ENCODE measurements around the gene CCNYL1.

Gene CCNYL1

DNA sequence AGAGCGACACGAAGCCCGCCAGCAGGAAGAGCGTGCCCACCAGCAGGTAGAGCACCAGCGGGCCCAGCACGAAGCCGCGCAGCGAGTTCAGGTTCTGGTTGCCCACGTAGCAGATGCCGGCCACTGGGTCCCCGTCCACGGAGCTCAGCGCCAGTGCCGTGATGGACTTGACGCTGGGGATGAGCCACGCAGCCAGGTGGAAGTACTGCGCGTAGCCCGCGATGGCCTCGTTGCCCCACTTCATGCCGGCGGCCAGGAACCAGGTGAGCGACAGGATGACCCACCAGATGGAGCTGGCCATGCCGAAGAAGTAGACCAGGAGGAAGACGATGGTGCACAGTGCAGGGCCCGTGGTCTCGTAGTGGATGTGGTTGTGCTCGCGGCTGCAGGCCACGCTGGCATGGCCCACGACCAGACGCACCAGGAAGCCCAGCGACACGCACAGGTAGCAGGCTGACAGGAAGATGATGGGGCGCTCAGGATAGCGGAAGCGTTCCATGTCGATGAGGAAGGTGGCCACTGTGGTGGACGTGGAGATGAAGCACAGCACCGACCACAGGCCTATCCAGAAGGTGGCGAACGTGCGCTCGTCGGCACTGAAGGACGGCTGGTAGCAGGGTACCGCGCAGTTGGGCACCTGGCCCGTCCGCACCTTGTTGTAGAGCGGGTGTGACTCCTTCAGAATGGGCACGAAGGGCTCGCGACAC, 56.2 kb downstream of the CCNYL1 start:
- peak; percentile 22 for DNase-seq

DNA sequence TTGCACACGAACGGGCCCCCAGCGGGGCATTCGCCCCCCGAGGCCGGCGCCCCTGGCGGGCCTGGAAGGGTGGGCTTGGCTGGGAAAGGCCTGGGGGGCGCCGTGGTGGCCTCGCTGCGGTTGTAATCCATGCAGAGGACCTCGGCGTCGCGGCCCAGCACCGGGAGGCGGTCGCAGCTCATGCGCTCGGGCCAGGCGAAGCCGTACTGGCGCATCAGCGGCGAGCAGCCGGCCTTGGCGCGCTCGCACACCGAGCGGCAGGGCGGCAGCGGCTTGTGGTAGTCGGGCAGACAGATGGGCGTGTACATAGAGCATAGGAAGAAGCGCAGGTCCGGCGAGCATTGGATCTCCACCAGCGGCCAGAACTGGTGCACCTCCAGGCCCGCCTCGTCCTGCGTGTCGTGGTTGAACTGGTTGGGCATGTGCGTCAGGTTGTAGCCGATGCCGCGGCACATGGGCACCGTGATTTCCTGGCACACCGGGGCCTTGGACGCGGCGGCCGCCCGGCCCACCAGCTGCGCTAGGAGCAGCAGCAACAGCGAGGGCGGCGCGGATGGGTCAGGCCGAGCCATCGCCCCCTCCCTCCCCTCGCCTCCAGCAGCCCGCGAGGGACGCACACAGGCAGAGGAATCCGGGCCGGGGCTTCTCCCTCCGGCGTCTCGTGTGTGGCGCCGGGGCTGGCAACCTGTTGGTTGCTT, 56.9 kb downstream of the CCNYL1 start:
- peak; percentile 40 for DNase-seq

- DNase-seq = peak; percentile 24
Observed at GRCh38 chr2:207768866-207769596, 57.6 kb downstream of the CCNYL1 start.

DNA sequence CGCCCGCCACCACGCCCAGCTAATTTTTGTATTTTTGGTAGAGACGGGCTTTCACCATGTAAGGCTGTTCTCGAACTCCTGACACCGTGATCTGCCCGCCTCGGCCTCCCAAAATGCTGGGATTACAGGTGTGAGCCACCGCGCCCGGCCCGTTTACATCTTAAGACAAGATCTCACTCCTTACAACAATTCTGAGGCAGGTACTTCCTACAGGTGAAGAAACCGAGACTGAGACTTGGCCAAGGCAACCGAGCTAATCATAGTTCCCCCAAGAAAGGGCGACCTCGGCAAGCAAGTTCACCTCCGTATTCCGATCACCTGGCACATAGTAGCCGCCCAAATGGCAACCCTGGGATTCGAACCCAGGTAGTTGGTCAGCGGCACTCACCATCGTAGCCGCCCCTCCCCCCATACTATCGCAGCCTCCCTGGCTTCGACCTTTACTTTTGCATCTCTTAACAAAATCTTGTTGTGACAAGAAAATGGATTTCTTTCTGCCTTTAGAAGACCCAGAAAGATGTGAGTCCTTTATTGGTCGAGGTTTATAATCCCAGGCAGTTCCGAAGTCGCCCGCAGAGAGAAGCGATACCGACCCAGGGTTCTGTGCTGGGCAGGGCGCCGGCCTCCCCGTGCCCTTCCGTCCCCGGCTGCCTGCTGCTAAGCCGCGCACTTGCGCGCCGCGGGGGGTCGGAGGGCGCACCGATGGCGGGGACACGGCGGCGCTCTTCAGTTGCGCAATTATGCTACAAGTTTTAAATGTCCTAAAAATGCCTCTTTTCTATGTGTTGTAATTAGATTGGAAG, 59.4 kb downstream of the CCNYL1 start:
- peak; percentile 10 for DNase-seq

- DNase-seq = no peak
Observed at GRCh38 chr2:207771421-207771820, 60.0 kb downstream of the CCNYL1 start.

DNA sequence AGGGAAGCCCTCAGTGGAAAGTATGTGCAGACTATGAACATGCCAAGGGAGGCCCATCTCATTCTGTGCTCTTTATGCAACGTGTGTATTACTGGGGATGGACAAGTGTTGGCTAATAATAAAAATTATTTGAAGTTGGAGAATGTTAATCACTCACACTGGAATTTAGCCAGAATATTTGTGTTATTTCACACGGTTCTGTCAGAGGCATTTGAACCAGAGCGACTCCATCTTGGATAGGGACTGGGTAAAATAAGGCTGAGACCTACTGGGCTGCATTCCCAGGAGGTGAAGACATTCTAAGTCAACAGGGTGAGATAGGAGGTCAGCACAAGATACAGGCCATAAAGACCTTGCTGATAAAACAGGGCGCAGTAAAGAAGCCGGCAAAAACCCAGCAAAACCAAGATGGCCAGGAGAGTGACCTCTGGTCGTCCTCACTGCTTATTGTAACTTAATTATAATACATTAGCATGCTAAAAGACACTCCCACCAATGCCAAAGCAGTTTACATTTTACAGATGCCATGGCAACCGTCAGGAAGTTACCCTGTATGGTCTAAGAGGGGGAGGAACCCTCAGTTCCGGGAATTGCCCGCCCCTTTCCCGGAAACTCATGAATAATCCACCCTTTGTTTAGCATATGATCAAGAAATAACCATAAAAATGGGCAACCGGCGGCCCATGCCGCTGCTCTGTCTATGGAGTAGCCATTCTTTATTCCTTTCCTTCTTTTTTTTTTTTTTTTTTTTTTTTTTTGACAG, 60.8 kb downstream of the CCNYL1 start:
- DNase-seq = no peak

GRCh38 chr2:207772844-207773205, 61.4 kb downstream of the CCNYL1 start:
- DNase-seq = no peak

GRCh38 chr2:207775473-207775872, 64.0 kb downstream of the CCNYL1 start:
- no peak for DNase-seq

DNA sequence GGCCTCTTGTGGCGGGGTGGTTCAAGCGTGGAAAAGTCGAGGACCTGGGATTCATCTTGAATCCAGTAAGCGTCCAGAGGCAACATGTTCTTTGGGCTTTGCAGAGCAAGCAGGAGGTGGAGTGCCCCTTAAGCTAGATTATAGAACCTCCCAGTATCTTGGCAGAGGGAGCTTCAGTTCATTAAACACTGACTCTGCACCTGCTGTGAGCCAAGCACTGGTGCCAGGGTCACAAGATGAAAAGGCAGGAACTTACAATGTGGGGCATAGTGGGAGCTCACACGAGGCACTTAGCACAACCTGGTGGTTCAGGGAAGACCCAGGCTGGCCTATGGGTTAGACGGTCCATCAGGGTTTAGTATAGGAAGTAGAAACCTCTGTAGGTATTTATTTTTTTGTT, 65.7 kb downstream of the CCNYL1 start:
- DNase-seq = no peak

DNA sequence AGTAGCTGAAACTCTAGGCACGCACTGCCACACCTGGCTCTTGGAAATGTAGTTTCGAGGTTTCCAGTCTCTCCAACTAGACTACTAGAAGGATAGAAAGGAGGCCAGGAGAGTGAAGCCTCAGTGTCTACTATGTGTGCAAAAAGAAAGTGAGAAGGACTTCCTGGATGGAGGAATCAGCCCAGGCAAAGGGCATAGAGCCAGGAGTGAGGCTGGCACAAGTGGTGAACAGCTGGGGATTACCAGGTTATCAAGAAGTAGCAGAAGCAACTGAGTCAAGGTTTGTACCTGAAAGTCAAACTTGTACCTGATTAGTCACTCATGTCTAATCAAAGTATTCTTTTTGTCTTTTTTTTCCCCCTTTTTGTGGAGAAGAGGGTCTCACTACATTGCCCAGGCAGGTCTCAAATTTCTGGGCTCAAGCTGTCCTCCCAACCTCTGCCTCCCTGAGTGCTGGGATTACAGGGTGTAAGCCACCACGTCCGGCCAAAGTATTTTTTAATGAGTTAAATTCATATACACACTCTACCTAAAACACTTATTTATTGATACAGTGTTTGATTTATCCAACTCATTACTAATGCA, 67.0 kb downstream of the CCNYL1 start:
- no peak for DNase-seq

- DNase-seq = no peak
Observed at GRCh38 chr2:207779523-207779922, 68.1 kb downstream of the CCNYL1 start.

DNA sequence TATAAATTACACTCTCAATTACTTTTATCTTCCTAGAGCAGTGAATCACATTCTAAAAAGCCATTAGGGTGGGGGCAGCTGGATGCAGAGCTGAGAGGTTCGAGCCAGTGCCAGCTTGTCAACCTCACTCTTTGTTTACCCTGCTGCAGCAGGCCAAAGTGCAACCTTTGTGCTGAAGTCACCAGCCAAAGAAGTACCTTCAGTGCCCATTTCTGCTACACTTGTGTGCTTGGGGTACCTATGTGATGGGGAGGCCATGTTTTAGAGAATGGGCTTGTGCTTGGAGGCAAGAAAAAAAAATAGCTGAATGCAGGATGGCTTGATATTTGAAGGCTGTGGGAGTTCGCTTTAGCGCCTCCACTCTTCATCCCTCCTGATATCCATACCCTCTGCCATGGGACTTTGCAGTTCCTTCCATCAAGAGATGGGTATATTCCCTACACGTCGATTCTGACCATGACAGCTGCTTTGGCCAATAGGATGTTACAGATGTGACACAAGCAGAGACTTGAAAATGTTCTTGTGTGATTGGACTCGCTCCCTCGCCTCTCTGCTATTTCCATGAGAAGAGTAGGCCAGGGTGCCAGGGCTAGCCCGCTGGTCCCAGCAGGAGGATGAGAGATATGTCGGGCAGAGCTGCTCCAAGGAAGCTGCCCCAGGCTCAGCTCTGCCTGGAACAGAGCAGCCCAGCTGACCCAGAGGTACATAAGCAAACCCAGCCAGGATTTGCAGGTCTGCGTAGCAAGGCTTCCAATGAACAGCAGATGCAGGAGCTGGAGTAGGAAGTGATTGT, 71.0 kb downstream of the CCNYL1 start:
- no peak for DNase-seq

DNA sequence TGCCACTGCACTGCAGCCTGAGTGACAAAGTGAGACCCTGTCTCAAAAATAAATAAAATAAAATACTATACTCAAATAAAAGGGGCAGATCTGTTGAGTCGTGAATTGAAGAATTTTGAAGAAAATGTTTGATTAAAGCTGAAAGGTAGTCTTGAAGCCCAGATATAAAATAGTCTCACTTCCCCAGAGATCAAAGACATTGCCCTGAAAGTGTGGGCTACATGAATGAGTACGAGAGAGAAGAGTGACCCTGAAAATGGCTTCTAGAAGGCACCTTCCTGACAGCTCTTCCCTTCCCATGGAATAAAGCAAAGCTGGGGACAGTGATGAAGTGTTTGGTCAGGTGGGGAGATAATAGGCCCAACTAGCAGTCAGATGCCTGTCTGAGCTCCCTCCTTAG, 72.1 kb downstream of the CCNYL1 start:
- DNase-seq = no peak

GRCh38 chr2:207784898-207785297, 73.5 kb downstream of the CCNYL1 start:
- no peak for DNase-seq

- DNase-seq = no peak
Observed at GRCh38 chr2:207787017-207787416, 75.6 kb downstream of the CCNYL1 start.

GRCh38 chr2:207787800-207788199, 76.4 kb downstream of the CCNYL1 start:
- no peak for DNase-seq

DNA sequence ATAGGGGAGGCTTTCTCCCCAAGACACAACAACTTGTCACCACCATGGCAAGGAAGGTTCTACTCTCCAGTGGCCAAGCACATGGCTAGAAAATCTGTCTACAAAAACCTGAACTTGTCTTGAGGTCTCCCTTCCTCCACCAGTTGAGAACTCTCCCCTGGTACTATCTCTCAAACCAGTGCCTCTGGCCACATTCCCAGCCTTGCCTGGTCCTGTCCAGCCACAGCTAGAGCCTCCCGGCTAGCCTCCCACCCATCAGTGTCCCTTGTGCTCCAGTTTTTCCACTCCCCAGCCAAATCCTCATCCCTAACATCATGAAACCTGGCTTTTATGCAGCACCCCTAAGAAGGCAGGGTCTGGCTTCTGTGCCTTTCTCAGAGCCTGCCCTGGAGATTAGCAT, 79.5 kb downstream of the CCNYL1 start:
- no peak for DNase-seq

- no peak for DNase-seq
Observed at GRCh38 chr2:207791579-207792243, 80.3 kb downstream of the CCNYL1 start.

DNA sequence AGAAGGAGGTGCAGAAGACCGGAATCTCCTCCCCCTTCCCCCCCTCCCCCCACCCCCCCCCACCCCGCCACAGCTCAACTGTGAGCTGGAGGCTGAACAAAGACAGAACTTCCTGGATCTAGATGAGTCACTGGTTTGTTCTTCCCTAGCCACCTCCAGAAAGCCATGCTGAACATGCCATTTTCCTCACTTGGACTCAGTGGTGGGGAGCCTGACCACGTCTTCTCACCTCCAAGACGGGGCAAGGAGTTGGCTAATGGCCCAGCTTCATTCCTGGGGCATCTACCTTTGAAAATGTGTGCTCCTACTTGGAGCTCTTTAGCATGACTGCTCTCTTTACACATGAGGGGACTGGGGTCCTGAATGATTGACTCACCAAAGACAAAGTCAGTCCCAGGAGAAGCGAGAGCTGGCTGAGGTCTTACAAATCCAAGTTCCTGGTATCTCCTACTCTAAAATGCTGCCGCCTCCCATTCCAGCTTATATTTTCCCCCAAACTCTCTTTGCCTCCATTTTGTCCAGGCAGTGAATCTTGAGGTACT, 80.9 kb downstream of the CCNYL1 start:
- DNase-seq = peak; percentile 22
